ACHN (cell line): Measurements from ENCODE around the gene DNAJB12.
"Not testable (repeated sequence)": the region's sequence is repeated elsewhere in the genome, so short reads cannot be mapped to it uniquely, and the experiment has no call there.

Source experiments
- DNase-seq: peaks from one replicate; pipeline ENCODE4 v3.0.0-alpha.2; 2015
- in situ Hi-C: cut with HindIII; loops from 2 replicates; pipeline ENCODE4 v1.10.0; 2017; ENCODE audit warnings: low sequenced_read_pairs, low pct_ligation_motif_present, low pct_unique_long_range_greater_than_20kb

Gene DNAJB12

GRCh38 chr10:72334196-72334824 lies 20.4 kb downstream of the DNAJB12 start:
- in situ Hi-C loops = no loop called here
- DNase-seq = peak; percentile 46

GRCh38 chr10:72333112-72334015 lies 21.4 kb downstream of the DNAJB12 start:
- DNase-seq = no peak
- in situ Hi-C loops = no loop called here

GRCh38 chr10:72332423-72333111 lies 22.2 kb downstream of the DNAJB12 start:
- no peak for DNase-seq
- in situ Hi-C loops = no loop called here

- peak; percentile 97 for DNase-seq
These were observed 22.9 kb downstream of the DNAJB12 start for GRCh38 chr10:72331575-72332422.

GRCh38 chr10:72330069-72330426 lies 24.7 kb downstream of the DNAJB12 start:
- in situ Hi-C loops = no loop called here
- DNase-seq = no peak

More at GRCh38 chr10:72331575-72332422, 22.9 kb downstream of the DNAJB12 start:
- in situ Hi-C loops = no loop called here

- in situ Hi-C loops = no loop called here
- no peak for DNase-seq
These were observed 25.2 kb downstream of the DNAJB12 start for GRCh38 chr10:72329290-72330068.

GRCh38 chr10:72328829-72329204 lies 25.9 kb downstream of the DNAJB12 start:
- in situ Hi-C loops = no loop called here

GRCh38 chr10:72328045-72328828 lies 26.5 kb downstream of the DNAJB12 start:
- in situ Hi-C loops = no loop called here
- peak; percentile 82 for DNase-seq

More at GRCh38 chr10:72328829-72329204, 25.9 kb downstream of the DNAJB12 start:
- no peak for DNase-seq

- in situ Hi-C loops, DNase-seq: not testable (repeated sequence)
These were observed 27.8 kb downstream of the DNAJB12 start for GRCh38 chr10:72326665-72327603.

GRCh38 chr10:72325243-72326175 lies 29.2 kb downstream of the DNAJB12 start:
- in situ Hi-C loops, DNase-seq: not testable (repeated sequence)

- DNase-seq = no peak
- in situ Hi-C loops = loop anchor here (5.0 to 25.0 kb wide), 2 partner anchors 46 to 211 kb away; no protein-coding TSS in a partner anchor
These were observed 30.9 kb downstream of the DNAJB12 start for GRCh38 chr10:72323771-72324191.

- no peak for DNase-seq
- in situ Hi-C loops = loop anchor here (5.0 to 25.0 kb wide), 2 partner anchors 46 to 211 kb away; no protein-coding TSS in a partner anchor
These were observed 31.5 kb downstream of the DNAJB12 start for GRCh38 chr10:72323108-72323749.

GRCh38 chr10:72322280-72323058 lies 32.2 kb downstream of the DNAJB12 start:
- in situ Hi-C loops = loop anchor here (5.0 to 25.0 kb wide), 2 partner anchors 45 to 210 kb away; no protein-coding TSS in a partner anchor
- DNase-seq = no peak

GRCh38 chr10:72322030-72322279 lies 32.8 kb downstream of the DNAJB12 start:
- in situ Hi-C loops = loop anchor here (5.0 to 25.0 kb wide), 2 partner anchors 45 to 210 kb away; no protein-coding TSS in a partner anchor

More at GRCh38 chr10:72322030-72322279, 32.8 kb downstream of the DNAJB12 start:
- no peak for DNase-seq
